ENCODE results near the gene PIK3R5.
A peak's percentile ranks its signal among the peaks of the same experiment; 100 is the strongest.
"Not testable (repeated sequence)": the region's sequence is repeated elsewhere in the genome, so short reads cannot be mapped to it uniquely, and the experiment has no call there.

The PIK3R5 gene

DNA sequence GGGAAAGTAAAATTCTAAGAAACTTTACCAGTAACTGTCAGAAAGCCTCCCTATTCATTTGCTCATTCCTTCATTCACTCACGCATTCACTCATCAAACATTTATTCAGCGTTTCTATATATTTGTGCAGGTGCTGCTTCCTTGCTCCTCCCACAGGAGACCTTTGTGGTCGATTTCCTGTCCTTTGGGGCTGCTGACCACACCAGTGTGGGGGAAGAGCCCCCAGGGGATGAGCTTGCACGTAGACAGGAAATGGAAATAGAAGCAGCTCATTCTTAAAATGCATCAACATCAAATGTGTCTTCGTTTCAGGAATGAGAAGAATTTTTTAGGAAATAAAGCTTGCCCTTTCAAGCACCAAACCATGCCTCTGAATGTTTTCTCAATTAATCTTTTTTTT, 107.6 kb downstream of the PIK3R5 start:
- Histone ChIP-seq H3K9me3 (ENCODE audit: insufficient read depth, low read length, severe bottlenecking) (no peaks in the 10 kb centered on the region), H2AFZ (ENCODE audit: low read depth, low read length) (no peak overlapping the region), H3K27me3 (ENCODE audit: insufficient read depth, low read length, poor library complexity) (no peaks in the 10 kb centered on the region), H3K9ac (ENCODE audit: low read depth, low read length) (peak overlapping the region; percentile 62), H4K20me1 (ENCODE audit: insufficient read depth, low read length) (no peaks in the 10 kb centered on the region), H3K36me3 (ENCODE audit: insufficient read depth, low read length) (peaks cover 27% of the 10 kb centered on the region), H3K4me3 (ENCODE audit: low read depth in 1 of 2, low read length in 2 of 2) (peak overlapping the region in 1 of 2 experiments; percentile 40; a peak in 1 of 4 replicates), H3K79me2 (ENCODE audit: insufficient read depth, low read length) (peaks cover 59% of the 10 kb centered on the region), H3K4me2 (ENCODE audit: insufficient read depth, low read length) (peak overlapping the region; percentile 61), H3K27ac (ENCODE audit: low read length) (peak overlapping the region; percentile 99), H3K4me1 (ENCODE audit: insufficient read depth, low read length) (peaks cover 85% of the 10 kb centered on the region)
- peak; percentile 90 for DNase-seq
- ATAC-seq (ENCODE audit: insufficient read depth, low read depth): peak; percentile 71
- no peak for TF ChIP-seq EZH2 (IDR thresholded peaks at IDR 0.05; ENCODE audit: borderline replicate concordance, low read depth, low read length, severe bottlenecking)
- TF ChIP-seq, protein P1, sequence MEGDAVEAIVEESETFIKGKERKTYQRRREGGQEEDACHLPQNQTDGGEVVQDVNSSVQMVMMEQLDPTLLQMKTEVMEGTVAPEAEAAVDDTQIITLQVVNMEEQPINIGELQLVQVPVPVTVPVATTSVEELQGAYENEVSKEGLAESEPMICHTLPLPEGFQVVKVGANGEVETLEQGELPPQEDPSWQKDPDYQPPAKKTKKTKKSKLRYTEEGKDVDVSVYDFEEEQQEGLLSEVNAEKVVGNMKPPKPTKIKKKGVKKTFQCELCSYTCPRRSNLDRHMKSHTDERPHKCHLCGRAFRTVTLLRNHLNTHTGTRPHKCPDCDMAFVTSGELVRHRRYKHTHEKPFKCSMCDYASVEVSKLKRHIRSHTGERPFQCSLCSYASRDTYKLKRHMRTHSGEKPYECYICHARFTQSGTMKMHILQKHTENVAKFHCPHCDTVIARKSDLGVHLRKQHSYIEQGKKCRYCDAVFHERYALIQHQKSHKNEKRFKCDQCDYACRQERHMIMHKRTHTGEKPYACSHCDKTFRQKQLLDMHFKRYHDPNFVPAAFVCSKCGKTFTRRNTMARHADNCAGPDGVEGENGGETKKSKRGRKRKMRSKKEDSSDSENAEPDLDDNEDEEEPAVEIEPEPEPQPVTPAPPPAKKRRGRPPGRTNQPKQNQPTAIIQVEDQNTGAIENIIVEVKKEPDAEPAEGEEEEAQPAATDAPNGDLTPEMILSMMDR (IDR thresholded peaks at IDR 0.05; ENCODE audit: borderline replicate concordance, extremely low read depth, low read length, poor library complexity, severe bottlenecking): no peak

- Histone ChIP-seq H3K9ac (ENCODE audit: low read depth, low read length) (peak overlapping the region; percentile 62), H3K27ac (ENCODE audit: low read length) (peak overlapping the region; percentile 99), H3K36me3 (ENCODE audit: insufficient read depth, low read length) (peaks cover 19% of the 10 kb centered on the region), H4K20me1 (ENCODE audit: insufficient read depth, low read length) (no peaks in the 10 kb centered on the region), H3K4me1 (ENCODE audit: insufficient read depth, low read length) (peaks cover 76% of the 10 kb centered on the region), H3K79me2 (ENCODE audit: insufficient read depth, low read length) (peaks cover 54% of the 10 kb centered on the region), H3K27me3 (ENCODE audit: insufficient read depth, low read length, poor library complexity) (no peaks in the 10 kb centered on the region), H3K4me2 (ENCODE audit: insufficient read depth, low read length) (peak overlapping the region; percentile 61), H2AFZ (ENCODE audit: low read depth, low read length) (0 out of 2 replicates have a peak overlapping the region, but pooled peaks have one; percentile 10), H3K9me3 (ENCODE audit: insufficient read depth, low read length, severe bottlenecking) (no peaks in the 10 kb centered on the region), H3K4me3 (ENCODE audit: low read depth in 1 of 2, low read length in 2 of 2) (peak overlapping the region in 1 of 2 experiments; percentile 40; a peak in 2 of 4 replicates)
- ATAC-seq (ENCODE audit: insufficient read depth, low read depth): peak; percentile 77
- peak; percentile 86 for DNase-seq
- TF ChIP-seq, protein P1 (IDR thresholded peaks at IDR 0.05; ENCODE audit: borderline replicate concordance, extremely low read depth, low read length, poor library complexity, severe bottlenecking): no peak
- TF ChIP-seq EZH2 (IDR thresholded peaks at IDR 0.05; ENCODE audit: borderline replicate concordance, low read depth, low read length, severe bottlenecking): no peak
Measured at GRCh38 chr17:8856869-8857575, 108.5 kb downstream of the PIK3R5 start.

GRCh38 chr17:8856205-8856603, 109.3 kb downstream of the PIK3R5 start:
- H3K9me3 ChIP-seq (ENCODE audit: insufficient read depth, low read length, severe bottlenecking); ATAC-seq (ENCODE audit: insufficient read depth, low read depth); H2AFZ ChIP-seq (ENCODE audit: low read depth, low read length); DNase-seq; H3K27me3 ChIP-seq (ENCODE audit: insufficient read depth, low read length, poor library complexity); H4K20me1 ChIP-seq (ENCODE audit: insufficient read depth, low read length): not testable (repeated sequence)
- peak overlapping the region in 1 of 2 experiments; percentile 40; a peak in 1 of 4 replicates for H3K4me3 ChIP-seq (ENCODE audit: low read depth in 1 of 2, low read length in 2 of 2)
- peak overlapping the region; percentile 61 for H3K4me2 ChIP-seq (ENCODE audit: insufficient read depth, low read length)
- H3K79me2 ChIP-seq (ENCODE audit: insufficient read depth, low read length): peaks cover 53% of the 10 kb centered on the region
- peak overlapping the region; percentile 99 for H3K27ac ChIP-seq (ENCODE audit: low read length)
- H3K4me1 ChIP-seq (ENCODE audit: insufficient read depth, low read length): peaks cover 68% of the 10 kb centered on the region
- H3K36me3 ChIP-seq (ENCODE audit: insufficient read depth, low read length): peaks cover 19% of the 10 kb centered on the region
- H3K9ac ChIP-seq (ENCODE audit: low read depth, low read length): peak overlapping the region; percentile 62

DNA sequence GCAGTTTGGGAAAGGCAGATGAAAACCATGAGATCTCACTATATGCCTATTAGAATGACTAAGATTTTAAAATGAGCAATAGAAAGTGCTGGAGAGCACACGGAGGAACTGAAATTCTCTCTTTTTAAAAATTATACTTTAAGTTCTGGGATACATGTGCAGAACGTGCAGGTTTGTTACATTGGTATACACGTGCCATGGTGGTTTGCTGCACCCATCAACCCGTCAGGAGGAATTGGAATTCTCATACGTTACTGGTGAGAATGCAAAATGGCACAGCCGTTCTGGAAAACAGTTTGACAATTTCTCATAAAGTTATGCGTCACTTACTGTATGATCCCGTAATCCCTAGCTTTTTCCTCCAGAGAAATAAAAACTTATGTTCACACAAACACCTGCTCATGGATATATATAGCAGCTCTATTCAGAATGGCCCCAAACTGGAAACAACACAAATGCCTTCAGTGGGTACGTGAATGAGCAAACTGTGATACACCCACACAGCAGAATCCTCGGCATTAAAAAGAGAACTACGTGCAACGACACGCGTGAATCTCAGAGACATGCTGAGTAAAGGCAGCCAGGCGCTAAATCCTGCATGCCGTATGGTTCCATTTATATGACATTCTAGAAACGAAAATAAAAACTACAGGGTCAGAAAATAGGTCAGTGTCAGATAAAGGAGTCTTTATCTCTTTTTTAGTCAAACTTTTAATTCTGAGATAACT, 109.9 kb downstream of the PIK3R5 start:
- Histone ChIP-seq H2AFZ (ENCODE audit: low read depth, low read length) (no peak overlapping the region), H4K20me1 (ENCODE audit: insufficient read depth, low read length) (no peaks in the 10 kb centered on the region), H3K9ac (ENCODE audit: low read depth, low read length) (peak overlapping the region; percentile 62), H3K4me2 (ENCODE audit: insufficient read depth, low read length) (peak overlapping the region; percentile 61), H3K4me1 (ENCODE audit: insufficient read depth, low read length) (peaks cover 62% of the 10 kb centered on the region), H3K79me2 (ENCODE audit: insufficient read depth, low read length) (peaks cover 49% of the 10 kb centered on the region), H3K36me3 (ENCODE audit: insufficient read depth, low read length) (peaks cover 18% of the 10 kb centered on the region), H3K9me3 (ENCODE audit: insufficient read depth, low read length, severe bottlenecking) (no peaks in the 10 kb centered on the region), H3K27me3 (ENCODE audit: insufficient read depth, low read length, poor library complexity) (no peaks in the 10 kb centered on the region), H3K27ac (ENCODE audit: low read length) (peak overlapping the region; percentile 99), H3K4me3 (ENCODE audit: low read depth in 1 of 2, low read length in 2 of 2) (no peak overlapping the region)
- no peak for ATAC-seq (ENCODE audit: insufficient read depth, low read depth)
- TF ChIP-seq, protein P1 (IDR thresholded peaks at IDR 0.05; ENCODE audit: borderline replicate concordance, extremely low read depth, low read length, poor library complexity, severe bottlenecking): no peak
- no peak for TF ChIP-seq EZH2 (IDR thresholded peaks at IDR 0.05; ENCODE audit: borderline replicate concordance, low read depth, low read length, severe bottlenecking)
- no peak for DNase-seq

Data from DND-41 (cell line).